Measurements from ENCODE around the gene THRSP. TPM values are rescaled to one million over a fixed set of nuclear protein-coding genes. Genes with fewer than 3 reads are reported as not detected.

Gene THRSP
- total RNA-seq, 2 donors from 2014 or later: 1.9 TPM; not detected in 1

GRCh38 chr11:78100261-78100660 lies 36.6 kb downstream of the THRSP start:
- no peak for TF ChIP-seq CTCF (IDR thresholded peaks at IDR 0.05)
- H3K4me3 ChIP-seq: no peak overlapping the region
- H3K9me3 ChIP-seq: no peaks in the 10 kb centered on the region
- no peaks in the 10 kb centered on the region for H3K4me1 ChIP-seq
- H3K36me3 ChIP-seq: peaks cover 22% of the 10 kb centered on the region
- no peaks in the 10 kb centered on the region for H3K27me3 ChIP-seq
- H3K27ac ChIP-seq: no peak overlapping the region
- DNase-seq (ENCODE audit: low spot score): no peak

GRCh38 chr11:78100676-78101472 lies 37.2 kb downstream of the THRSP start:
- Histone ChIP-seq H3K27ac (no peak overlapping the region), H3K27me3 (no peaks in the 10 kb centered on the region), H3K9me3 (no peaks in the 10 kb centered on the region), H3K4me1 (no peaks in the 10 kb centered on the region), H3K36me3 (peaks cover 22% of the 10 kb centered on the region), H3K4me3 (no peak overlapping the region)
- TF ChIP-seq CTCF (IDR thresholded peaks at IDR 0.05): no peak
- DNase-seq (ENCODE audit: low spot score): no peak

- H3K4me1 ChIP-seq: no peaks in the 10 kb centered on the region
- H3K4me3 ChIP-seq: no peak overlapping the region
- H3K27me3 ChIP-seq: no peaks in the 10 kb centered on the region
- no peak overlapping the region for H3K27ac ChIP-seq
- no peak for DNase-seq (ENCODE audit: low spot score)
- no peaks in the 10 kb centered on the region for H3K9me3 ChIP-seq
- TF ChIP-seq CTCF (IDR thresholded peaks at IDR 0.05): no peak
- peaks cover 37% of the 10 kb centered on the region for H3K36me3 ChIP-seq
Measured at GRCh38 chr11:78109081-78110015, 45.7 kb downstream of the THRSP start.

GRCh38 chr11:78110351-78110750 lies 46.7 kb downstream of the THRSP start:
- no peak overlapping the region for H3K4me3 ChIP-seq
- H3K36me3 ChIP-seq: peaks cover 37% of the 10 kb centered on the region
- no peaks in the 10 kb centered on the region for H3K4me1 ChIP-seq
- no peak for TF ChIP-seq CTCF (IDR thresholded peaks at IDR 0.05)
- H3K9me3 ChIP-seq: no peaks in the 10 kb centered on the region
- DNase-seq (ENCODE audit: low spot score): no peak
- H3K27ac ChIP-seq: no peak overlapping the region
- no peaks in the 10 kb centered on the region for H3K27me3 ChIP-seq

- Histone ChIP-seq H3K4me3 (no peak overlapping the region), H3K9me3 (no peaks in the 10 kb centered on the region), H3K27me3 (no peaks in the 10 kb centered on the region), H3K4me1 (no peaks in the 10 kb centered on the region), H3K36me3 (peaks cover 37% of the 10 kb centered on the region), H3K27ac (no peak overlapping the region)
- DNase-seq (ENCODE audit: low spot score): no peak
- no peak for TF ChIP-seq CTCF (IDR thresholded peaks at IDR 0.05)
Measured at GRCh38 chr11:78110830-78111229, 47.2 kb downstream of the THRSP start.

All from right atrium auricular region (tissue), 2 donors.